HCT116 (cell line): Measurements from ENCODE around the gene BAHCC1. TPM values are rescaled to one million over a fixed set of nuclear protein-coding genes. Genes with fewer than 3 reads are reported as not detected.

Experiments used
- ATAC-seq: fragments of 200-7000 bp; cut with Tn5 transposase; 2 replicates; pipeline ENCODE4 v1.9.1; 2020; ENCODE audit warnings: mild to moderate bottlenecking, moderate library complexity
- BruUV-seq: library from RNA; stranded (reverse); fragments of 400-500 nt; replicated peaks from 2 replicates; lab custom pipeline; 2021; lab: Mats Ljungman, UMichigan
- CTCF ChIA-PET: fragments of 300-600 bp; sonication (Branson Sonifier 250); formaldehyde crosslinking; loops from one replicate; lab custom pipeline; 2021; ENCODE audit warnings: antibody characterized with exemption; lab: Charles Lee
- POLR2A ChIA-PET: fragments of 300-600, 350-600 bp; sonication (Branson Sonifier 250); formaldehyde crosslinking; loops from one replicate; lab custom pipeline; 2021; ENCODE audit warnings: antibody characterized with exemption; lab: Charles Lee
- RAD21 ChIA-PET, 2 experiments: fragments of 300-600 bp; sonication (Branson Sonifier 250); formaldehyde crosslinking; loops; one replicate each; lab custom pipeline; 2023; ENCODE audit warnings: low total read pairs in 2 of 2; ENCODE audit not compliant: uncharacterized antibody in 2 of 2, unreplicated experiment in 2 of 2, low non-redundant PET in 1 of 2; lab: Charles Lee
- DNase-seq: peaks from one replicate; pipeline ENCODE4 v3.0.0-alpha.2; 2010; ENCODE audit warnings: low read depth, low spot score
- H2AFZ ChIP-seq: fragments of 200-600 bp; shearing (Covaris generic), sonication (generic); 2 replicates; pipeline ENCODE4 v1.6.1; 2017; ENCODE audit warnings: low read depth, mixed run types, mixed read lengths, antibody characterized with exemption, low read length; ENCODE audit not compliant: poor library complexity, severe bottlenecking
- H3K27ac ChIP-seq: 2 replicates; pipeline ENCODE4 v1.5.1; 2012; ENCODE audit warnings: low read depth, low read length
- H3K27me3 ChIP-seq: fragments of 200-600 bp; sonication (generic); 2 replicates; pipeline ENCODE4 v1.6.1; 2016; ENCODE audit warnings: mixed run types, low read length, mixed read lengths; ENCODE audit not compliant: insufficient read depth
- H3K36me3 ChIP-seq, 2 experiments: fragments of 200-500 bp in 1 of 2; fragments of 200-600 bp in 1 of 2; sonication (Bioruptor generic) in 1 of 2; sonication (generic) in 1 of 2; 2 replicates each; pipeline versions ENCODE4 v1.5.1 to v1.6.1; 2014 to 2016; ENCODE audit warnings: low read length in 2 of 2, inconsistent platforms in 1 of 2, mixed read lengths in 1 of 2, mixed run types in 1 of 2; ENCODE audit not compliant: insufficient read depth in 2 of 2, control insufficient read depth in 1 of 2
- H3K4me1 ChIP-seq, 2 experiments: fragments of 200-600 bp in 1 of 2; sonication (generic) in 1 of 2; 2 replicates each; pipeline versions ENCODE4 v1.5.1 to v1.6.1; 2012 to 2017; ENCODE audit warnings: low read length in 2 of 2, inconsistent platforms in 1 of 2, mild to moderate bottlenecking in 1 of 2, mixed read lengths in 1 of 2, mixed run types in 1 of 2, moderate library complexity in 1 of 2; ENCODE audit not compliant: insufficient read depth in 2 of 2, control insufficient read depth in 1 of 2
- H3K4me2 ChIP-seq: fragments of 200-600 bp; sonication (generic); 2 replicates; pipeline ENCODE4 v1.6.1; 2017; ENCODE audit warnings: mixed run types, low read length, mixed read lengths
- H3K4me3 ChIP-seq, 2 experiments: fragments of 200-600 bp in 1 of 2; sonication (generic) in 1 of 2; replicated peaks in 1 of 2; 2 replicates each; pipeline ENCODE4 v1.5.1; 2011 to 2016; ENCODE audit warnings: low read length in 2 of 2, control low read depth in 1 of 2, low read depth in 1 of 2, mild to moderate bottlenecking in 1 of 2, mixed read lengths in 1 of 2, mixed run types in 1 of 2
- H3K79me2 ChIP-seq: fragments of 200-600 bp; sonication (generic); 2 replicates; pipeline ENCODE4 v1.6.1; 2017; ENCODE audit warnings: mild to moderate bottlenecking, mixed run types, low read length, moderate library complexity, mixed read lengths; ENCODE audit not compliant: insufficient read depth
- H3K9ac ChIP-seq: fragments of 200-600 bp; sonication (generic); 2 replicates; pipeline ENCODE4 v1.6.1; 2016; ENCODE audit warnings: low read length, mixed read lengths
- H3K9me2 ChIP-seq: fragments of 200-600 bp; sonication (generic), shearing (Covaris generic); 2 replicates; pipeline ENCODE4 v1.6.1; 2017; ENCODE audit warnings: mixed run types, mild to moderate bottlenecking, moderate library complexity; ENCODE audit not compliant: insufficient read depth
- H3K9me3 ChIP-seq, 2 experiments: fragments of 200-500 bp in 1 of 2; fragments of 200-600 bp in 1 of 2; sonication (Bioruptor generic) in 1 of 2; sonication (generic) in 1 of 2; 2 replicates each; pipeline ENCODE4 v1.6.1; 2014 to 2017; ENCODE audit warnings: low read length in 2 of 2, mixed read lengths in 2 of 2, inconsistent platforms in 1 of 2, low read depth in 1 of 2, mild to moderate bottlenecking in 1 of 2, mixed run types in 1 of 2, moderate library complexity in 1 of 2; ENCODE audit not compliant: control insufficient read depth in 1 of 2, insufficient read depth in 1 of 2
- H4K20me1 ChIP-seq: fragments of 200-600 bp; sonication (generic), shearing (Covaris generic); 2 replicates; pipeline ENCODE4 v1.6.1; 2017; ENCODE audit warnings: mixed run types, mild to moderate bottlenecking, moderate library complexity; ENCODE audit not compliant: insufficient read depth
- ATF3 ChIP-seq: IDR thresholded peaks from 2 replicates; pipeline ENCODE4 v1.6.1; 2012
- CBX3 ChIP-seq: IDR thresholded peaks from 2 replicates; pipeline ENCODE4 v1.6.1; 2012; ENCODE audit warnings: low read depth
- CTCF ChIP-seq, 3 experiments: fragments of 200-600 bp in 1 of 3; sonication (generic) in 1 of 3; IDR thresholded peaks in 2 of 3; conservative IDR thresholded peaks in 1 of 3; 2 replicates each; pipeline ENCODE4 v1.5.1; 2012 to 2017; ENCODE audit warnings: low read depth in 2 of 3, low read length in 2 of 3, antibody characterized with exemption in 1 of 3, borderline replicate concordance in 1 of 3, control low read depth in 1 of 3, mild to moderate bottlenecking in 1 of 3, mixed read lengths in 1 of 3, mixed run types in 1 of 3, moderate library complexity in 1 of 3; ENCODE audit not compliant: insufficient read depth in 1 of 3
- ELF1 ChIP-seq: IDR thresholded peaks from 2 replicates; pipeline ENCODE4 v1.6.1; 2012; ENCODE audit warnings: low read depth, borderline replicate concordance
- EZH2phosphoT487 ChIP-seq: fragments of 200-600 bp; IDR thresholded peaks from 2 replicates; pipeline ENCODE4 v1.6.1; 2018; ENCODE audit warnings: antibody characterized with exemption, borderline replicate concordance
- FOSL1 ChIP-seq: IDR thresholded peaks from 2 replicates; pipeline ENCODE4 v1.6.1; 2012; ENCODE audit warnings: low read depth
- MAX ChIP-seq: IDR thresholded peaks from 2 replicates; pipeline ENCODE4 v1.6.1; 2012
- POLR2AphosphoS5 ChIP-seq: IDR thresholded peaks from 2 replicates; pipeline ENCODE4 v1.6.1; 2011; ENCODE audit warnings: mild to moderate bottlenecking, low read depth, low read length, moderate library complexity
- RAD21 ChIP-seq: IDR thresholded peaks from 2 replicates; pipeline ENCODE4 v1.6.1; 2012; ENCODE audit warnings: low read depth, mild to moderate bottlenecking
- REST ChIP-seq: IDR thresholded peaks from 2 replicates; pipeline ENCODE4 v1.6.1; 2012; ENCODE audit warnings: low read depth
- SIN3A ChIP-seq: IDR thresholded peaks from 2 replicates; pipeline ENCODE4 v1.6.1; 2012; ENCODE audit warnings: low read depth
- SP1 ChIP-seq: IDR thresholded peaks from 2 replicates; pipeline ENCODE4 v1.6.1; 2012; ENCODE audit warnings: low read depth
- SRF ChIP-seq: IDR thresholded peaks from 2 replicates; pipeline ENCODE4 v1.6.1; 2012; ENCODE audit warnings: low read depth
- TCF7L2 ChIP-seq: IDR thresholded peaks from 2 replicates; pipeline ENCODE4 v1.7.0; 2011; ENCODE audit warnings: borderline replicate concordance, inconsistent platforms; ENCODE audit not compliant: insufficient read depth, insufficient read length; ENCODE audit errors: extremely low read depth
- ZBTB33 ChIP-seq: IDR thresholded peaks from 2 replicates; pipeline ENCODE4 v1.6.1; 2011; ENCODE audit warnings: mild to moderate bottlenecking, low read length, moderate library complexity; ENCODE audit not compliant: insufficient replicate concordance; ENCODE audit errors: extremely low read depth
- ZFX ChIP-seq: fragments of 450-650 bp; IDR thresholded peaks from 2 replicates; pipeline ENCODE4 v1.6.1; 2017
- ZNF274 ChIP-seq: fragments of 200-500 bp; sonication (Bioruptor generic); IDR thresholded peaks from 2 replicates; pipeline ENCODE4 v1.6.1; 2014; ENCODE audit warnings: mild to moderate bottlenecking, low read depth, low read length, inconsistent platforms
- intact Hi-C: fragments of 100-400 bp; cut with micrococcal nuclease; formaldehyde crosslinking; loops from 2 replicates; pipeline ENCODE4 v1.10.0; 2022
- total RNA-seq: library from RNA; stranded (reverse); gene quantifications from one replicate; pipeline ENCODE4 v1.2.1, GENCODE V29; 2021; ENCODE audit not compliant: unreplicated experiment

BAHCC1 gene
- total RNA-seq, 1 experiment from 2014 or later, result 45.2 TPM

- Histone ChIP-seq H3K9me3 (no peaks in the 10 kb centered on the region), H3K36me3 (peaks cover 0 to 2% of the 10 kb centered on the region in 2 experiments; a peak in 1 of 4 replicates), H3K79me2 (no peaks in the 10 kb centered on the region), H3K9me2 (no peaks in the 10 kb centered on the region), H3K27ac (no peak overlapping the region), H3K4me2 (no peak overlapping the region), H3K27me3 (no peaks in the 10 kb centered on the region), H2AFZ (no peak overlapping the region), H3K4me1 (no peaks in the 10 kb centered on the region), H3K4me3 (no peak overlapping the region), H4K20me1 (no peaks in the 10 kb centered on the region), H3K9ac (no peak overlapping the region)
- no TSS peak for BruUV-seq
- RAD21 ChIA-PET, result no interaction called here
- POLR2A ChIA-PET, result no interaction called here
- TF ChIP-seq ZFX, result no peak
- TF ChIP-seq TCF7L2, result no peak
- TF ChIP-seq ELF1, result no peak
- TF ChIP-seq ATF3, result no peak
- no peak for TF ChIP-seq FOSL1
- no peak for TF ChIP-seq REST
- TF ChIP-seq POLR2AphosphoS5, result no peak
- TF ChIP-seq CTCF (IDR thresholded peaks at IDR 0.05 in 2 of 3, conservative IDR thresholded peaks at IDR 0.05 in 1 of 3; ENCODE audit: borderline replicate concordance in 1 of 3, insufficient read depth in 1 of 3, low read depth in 2 of 3, low read length in 2 of 3), result no peak
- TF ChIP-seq ZBTB33, result no peak
- TF ChIP-seq SRF, result no peak
- no peak for TF ChIP-seq RAD21
- TF ChIP-seq MAX, result no peak
- no peak for TF ChIP-seq SP1
- TF ChIP-seq SIN3A, result no peak
- no peak for TF ChIP-seq CBX3
- no peak for TF ChIP-seq EZH2phosphoT487
- no peak for TF ChIP-seq ZNF274
- no peak for DNase-seq
- intact Hi-C loops, result no loop called here
- CTCF ChIA-PET, result no interaction called here
- no peak for ATAC-seq
Measured at GRCh38 chr17:81456798-81457197, 61.5 kb downstream of the BAHCC1 start.
